GM12872 (cell line): ENCODE measurements around the gene TMEM30B.

ENCODE experiments used
- TF ChIP-seq, protein P1 (sequence below): IDR thresholded peaks from 3 replicates; pipeline ENCODE4 v1.5.1; 2011; ENCODE audit warnings: low read depth, mild to moderate bottlenecking, low read length, moderate library complexity; ENCODE audit not compliant: insufficient read depth

The TMEM30B gene

GRCh38 chr14:61227884-61228591 lies 53.1 kb downstream of the TMEM30B start:
- TF ChIP-seq, protein P1, sequence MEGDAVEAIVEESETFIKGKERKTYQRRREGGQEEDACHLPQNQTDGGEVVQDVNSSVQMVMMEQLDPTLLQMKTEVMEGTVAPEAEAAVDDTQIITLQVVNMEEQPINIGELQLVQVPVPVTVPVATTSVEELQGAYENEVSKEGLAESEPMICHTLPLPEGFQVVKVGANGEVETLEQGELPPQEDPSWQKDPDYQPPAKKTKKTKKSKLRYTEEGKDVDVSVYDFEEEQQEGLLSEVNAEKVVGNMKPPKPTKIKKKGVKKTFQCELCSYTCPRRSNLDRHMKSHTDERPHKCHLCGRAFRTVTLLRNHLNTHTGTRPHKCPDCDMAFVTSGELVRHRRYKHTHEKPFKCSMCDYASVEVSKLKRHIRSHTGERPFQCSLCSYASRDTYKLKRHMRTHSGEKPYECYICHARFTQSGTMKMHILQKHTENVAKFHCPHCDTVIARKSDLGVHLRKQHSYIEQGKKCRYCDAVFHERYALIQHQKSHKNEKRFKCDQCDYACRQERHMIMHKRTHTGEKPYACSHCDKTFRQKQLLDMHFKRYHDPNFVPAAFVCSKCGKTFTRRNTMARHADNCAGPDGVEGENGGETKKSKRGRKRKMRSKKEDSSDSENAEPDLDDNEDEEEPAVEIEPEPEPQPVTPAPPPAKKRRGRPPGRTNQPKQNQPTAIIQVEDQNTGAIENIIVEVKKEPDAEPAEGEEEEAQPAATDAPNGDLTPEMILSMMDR = no peak
